GM12878 (cell line): ENCODE measurements around the gene AVEN. TPM values are rescaled to one million over a fixed set of nuclear protein-coding genes. Genes with fewer than 3 reads are reported as not detected.

Source experiments
- ATAC-seq: fragments of 200-7000 bp; cut with Tn5 transposase; 3 replicates; pipeline ENCODE4 v1.9.1; 2020; ENCODE audit warnings: mild to moderate bottlenecking, moderate library complexity
- BruUV-seq: library from RNA; stranded (reverse); fragments of 400-500 nt; replicated peaks from 2 replicates; lab custom pipeline; 2021; lab: Mats Ljungman, UMichigan
- CTCF ChIA-PET: fragments of 300-600 bp; sonication (Branson Sonifier 250); formaldehyde crosslinking; extraction: SDS; loops from one replicate; lab custom pipeline; 2021; ENCODE audit warnings: inconsistent platforms; lab: Yijun Ruan, JAX
- POLR2A ChIA-PET: fragments of 350-600 bp; formaldehyde crosslinking; extraction: SDS; loops from one replicate; lab custom pipeline; 2021; ENCODE audit warnings: inconsistent platforms; lab: Charles Lee
- RAD21 ChIA-PET: fragments of 300-600 bp; sonication (Branson Sonifier 250); formaldehyde crosslinking; loops from one replicate; lab custom pipeline; 2023; ENCODE audit warnings: antibody characterized with exemption; ENCODE audit not compliant: unreplicated experiment; lab: Charles Lee
- SMC1A ChIA-PET: fragments of 300-600 bp; sonication (Branson Sonifier 250); formaldehyde crosslinking; loops from one replicate; lab custom pipeline; 2023; ENCODE audit not compliant: unreplicated experiment, uncharacterized antibody; lab: Charles Lee
- DNase-seq: peaks from one replicate; pipeline ENCODE4 v3.0.0-alpha.2; 2011; ENCODE audit warnings: low read depth, low spot score
- FAIRE-seq: peaks from 3 replicates; lab custom pipeline; 2011; peaks lifted over from hg19 to GRCh38; lab: Jason Lieb, UNC
- H2AFZ ChIP-seq: 2 replicates; pipeline ENCODE4 v1.6.0; 2011; ENCODE audit warnings: low read depth, low read length, control low read depth; ENCODE audit not compliant: control insufficient read depth
- H3K27ac ChIP-seq: 2 replicates; pipeline ENCODE4 v1.5.1; 2011; ENCODE audit warnings: control low read depth; ENCODE audit not compliant: control insufficient read depth, insufficient read depth
- H3K27me3 ChIP-seq, 2 experiments: replicated peaks in 1 of 2; 2 replicates each; pipeline versions ENCODE4 v1.6.0 to v1.6.1; 2011; ENCODE audit warnings: low read length in 1 of 2; ENCODE audit not compliant: control insufficient read depth in 2 of 2, insufficient read depth in 2 of 2
- H3K36me3 ChIP-seq, 2 experiments: 2 replicates each; pipeline ENCODE4 v1.5.1; 2011; ENCODE audit warnings: low read length in 1 of 2; ENCODE audit not compliant: control insufficient read depth in 2 of 2, insufficient read depth in 2 of 2
- H3K4me1 ChIP-seq: 2 replicates; pipeline ENCODE4 v1.6.1; 2011; ENCODE audit warnings: mild to moderate bottlenecking, low read length, moderate library complexity, mixed read lengths; ENCODE audit not compliant: control insufficient read depth, insufficient read depth
- H3K4me2 ChIP-seq: 2 replicates; pipeline ENCODE4 v1.6.0; 2011; ENCODE audit warnings: control low read depth; ENCODE audit not compliant: control insufficient read depth, insufficient read depth
- H3K4me3 ChIP-seq: fragments of 200-600 bp; sonication (generic); 2 replicates; pipeline ENCODE4 v1.5.1; 2016
- H3K79me2 ChIP-seq: 2 replicates; pipeline ENCODE4 v1.6.0; 2011; ENCODE audit warnings: low read length; ENCODE audit not compliant: control insufficient read depth, insufficient read depth
- H3K9ac ChIP-seq: 2 replicates; pipeline ENCODE4 v1.8.0; 2011; ENCODE audit warnings: low read length, control low read depth, mixed read lengths; ENCODE audit not compliant: control insufficient read depth, insufficient read depth
- H3K9me3 ChIP-seq: replicated peaks from 3 replicates; pipeline ENCODE4 v1.5.1; 2011; ENCODE audit warnings: mild to moderate bottlenecking, low read length; ENCODE audit not compliant: control insufficient read depth, insufficient read depth
- H4K20me1 ChIP-seq: 2 replicates; pipeline ENCODE4 v1.6.0; 2011; ENCODE audit not compliant: control insufficient read depth, insufficient read depth
- ASH2L ChIP-seq: fragments of 300-600, 200-600 bp; sonication (generic); IDR thresholded peaks from 2 replicates; pipeline ENCODE4 v1.6.1; 2017; ENCODE audit warnings: low read depth, mild to moderate bottlenecking, borderline replicate concordance
- CTCF ChIP-seq, 3 experiments: IDR thresholded peaks in 2 of 3; conservative IDR thresholded peaks in 1 of 3; 2 replicates each; pipeline ENCODE4 v1.5.1; 2011; ENCODE audit warnings: low read depth in 3 of 3, low read length in 3 of 3, mild to moderate bottlenecking in 3 of 3, control low read depth in 2 of 3, moderate library complexity in 2 of 3, inconsistent platforms in 1 of 3, mixed read lengths in 1 of 3; ENCODE audit not compliant: control insufficient read depth in 2 of 3, insufficient read depth in 1 of 3; ENCODE audit errors: extremely low read depth in 1 of 3
- NRF1 ChIP-seq: conservative IDR thresholded peaks from 2 replicates; pipeline ENCODE4 v1.6.1; 2011; ENCODE audit warnings: mild to moderate bottlenecking, low read depth, low read length, improper control_type of control experiment
- RAD21 ChIP-seq: IDR thresholded peaks from 2 replicates; pipeline ENCODE4 v1.6.1; 2011; ENCODE audit warnings: mild to moderate bottlenecking, low read depth, low read length, moderate library complexity; ENCODE audit not compliant: insufficient read depth
- REST ChIP-seq: IDR thresholded peaks from 2 replicates; pipeline ENCODE4 v1.6.1; 2012; ENCODE audit warnings: mild to moderate bottlenecking, low read depth, low read length
- SIN3A ChIP-seq: IDR thresholded peaks from 2 replicates; pipeline ENCODE4 v1.6.1; 2012; ENCODE audit warnings: low read depth, low read length, improper control_type of control experiment
- STAT1 ChIP-seq: fragments of 450-650 bp; conservative IDR thresholded peaks from 2 replicates; pipeline ENCODE4 v1.6.1; 2014; ENCODE audit warnings: antibody characterized with exemption, mild to moderate bottlenecking
- TCF12 ChIP-seq: IDR thresholded peaks from 2 replicates; pipeline ENCODE4 v1.6.1; 2011; ENCODE audit warnings: low read depth, mild to moderate bottlenecking, low read length
- WGBS: methylation state at CpG from one replicate; pipeline ENCODE4 v1.1.6; 2016; ENCODE audit warnings: low lambda C conversion rate; ENCODE audit not compliant: insufficient replicate concordance, insufficient coverage; ENCODE audit errors: missing lambda C conversion rate; 5-methylcytosine and 5-hydroxymethylcytosine counted together
- in situ Hi-C: fragments of 300-500 bp; cut with MboI; formaldehyde crosslinking; loops from 9 replicates; pipeline ENCODE4 v1.14.3; 2018; ENCODE audit warnings: mixed read lengths
- intact Hi-C: fragments of 100-400 bp; cut with micrococcal nuclease; formaldehyde crosslinking; loops from one replicate; pipeline ENCODE4 v1.14.2; 2022; ENCODE audit not compliant: unreplicated experiment
- polyA plus RNA-seq, 11 experiments: library from polyadenylated mRNA; depleted of rRNA in 4 of 11; unstranded in 6 of 11; stranded (reverse) in 5 of 11; fragments of >200 nt; fragmentation: Nextera tagmentation in 4 of 11; fragmentation: Illumina TruSeq in 1 of 11; extraction: Ambion mirVana in 4 of 11; extraction: Trizol in 1 of 11; gene quantifications; 1 replicate in 1 of 11; 2 replicates in 10 of 11; pipeline versions ENCODE4 v1.2.1 to v1.2.3, GENCODE V29; 2011 to 2016; ENCODE audit warnings: inconsistent platforms in 2 of 11, missing spikeins in 2 of 11, low read depth in 1 of 11
- total RNA-seq, 4 experiments: library from RNA; depleted of rRNA in 3 of 4; stranded (reverse); fragments of >200 nt in 3 of 4; fragmentation: Illumina TruSeq in 1 of 4; extraction: Trizol in 1 of 4; gene quantifications; 2 replicates each; pipeline versions ENCODE4 v1.2.1 to v1.2.3, GENCODE V29; 2013 to 2021

AVEN gene
- total and polyA plus RNA-seq, 10 of the 15 experiments (the other 5 are each of a cell fraction or from before 2014, with no cell fraction given): 1.4 to 15.1 (median 10.5) TPM

DNA sequence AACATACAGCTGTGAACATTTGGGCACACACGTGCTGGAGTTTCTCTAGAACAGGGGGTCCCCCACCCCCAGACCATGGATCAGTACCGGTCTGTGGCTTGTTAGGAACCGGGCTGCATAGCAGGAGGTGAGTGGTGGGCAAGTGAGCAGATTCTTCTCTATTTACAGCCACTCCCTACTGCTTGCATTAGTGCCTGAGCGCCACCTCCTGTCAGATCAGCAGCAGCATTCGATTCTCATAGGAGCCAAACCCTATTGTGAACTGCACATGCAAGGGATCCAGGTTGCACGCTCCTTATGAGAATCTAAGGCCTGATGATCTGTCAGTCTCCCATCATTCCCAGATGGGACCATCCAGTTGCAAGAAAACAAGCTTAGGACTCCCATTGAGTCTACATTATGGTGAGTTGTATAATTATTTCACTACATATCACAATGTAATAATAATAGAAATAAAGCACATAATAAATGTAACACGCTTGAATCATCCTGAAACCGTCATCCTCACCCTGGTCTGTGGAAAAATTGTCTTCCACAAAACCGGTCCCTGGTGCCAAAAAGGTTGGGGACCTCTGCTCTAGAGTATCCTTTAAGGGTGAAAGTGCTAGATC is 44.9 kb downstream of the AVEN start:
- H3K9me3 ChIP-seq: no peaks in the 10 kb centered on the region
- in situ Hi-C loops (no loop called here), intact Hi-C loops (loop anchor here (1.0 kb wide), 1 partner anchor 259 kb away; no protein-coding TSS in a partner anchor)
- peak; percentile 64 for TF ChIP-seq RAD21
- TF ChIP-seq CTCF (IDR thresholded peaks at IDR 0.05 in 2 of 3, conservative IDR thresholded peaks at IDR 0.05 in 1 of 3; ENCODE audit: control insufficient read depth in 2 of 3, extremely low read depth in 1 of 3, insufficient read depth in 1 of 3, low read depth in 3 of 3, low read length in 3 of 3): peak; percentile 32 to 47 (median 35); a peak in 4 of 6 replicates
- TF ChIP-seq REST: no peak
- no peak for TF ChIP-seq SIN3A
- TF ChIP-seq NRF1: no peak
- TF ChIP-seq ASH2L: no peak
- no peak for TF ChIP-seq STAT1
- no peak for TF ChIP-seq TCF12
- ATAC-seq (peak; percentile 55), DNase-seq (no peak), FAIRE-seq (peak; percentile 38)
- RAD21 ChIA-PET: no interaction called here
- H3K27ac ChIP-seq: no peak overlapping the region
- POLR2A ChIA-PET: no interaction called here
- H3K4me2 ChIP-seq: no peak overlapping the region
- no peaks in the 10 kb centered on the region for H3K79me2 ChIP-seq
- no peaks in the 10 kb centered on the region for H3K4me1 ChIP-seq
- 88% methylated on average over 9 of the region's 9 CpGs for WGBS
- no TSS peak for BruUV-seq
- CTCF ChIA-PET: interaction anchor here (1.1 to 3.3 kb wide), 2 partner anchors 257 to 259 kb away, joined by 3 to 16 read pairs; no protein-coding TSS in a partner anchor
- no peak overlapping the region for H3K4me3 ChIP-seq
- no peaks in the 10 kb centered on the region for H4K20me1 ChIP-seq
- H2AFZ ChIP-seq: no peak overlapping the region
- H3K36me3 ChIP-seq: no peaks in the 10 kb centered on the region
- no peak overlapping the region for H3K9ac ChIP-seq
- no peaks in the 10 kb centered on the region for H3K27me3 ChIP-seq
- SMC1A ChIA-PET: interaction anchor here (0.8 kb wide), 1 partner anchor 15 kb away, joined by 4 read pairs; no protein-coding TSS in a partner anchor
